SU-DHL-6 (cell line): ENCODE data around the gene LRTM2.

ENCODE experiments used
- H2AFZ ChIP-seq: fragments of 200-600 bp; sonication (generic); 2 replicates; pipeline ENCODE4 v1.6.1; 2014; ENCODE audit warnings: low read depth, mild to moderate bottlenecking, moderate library complexity, mixed read lengths, antibody characterized with exemption, low read length; ENCODE audit not compliant: severe bottlenecking
- H3F3A ChIP-seq: fragments of 200-600 bp; shearing (Covaris generic); 2 replicates; pipeline ENCODE4 v1.6.0; 2016; ENCODE audit warnings: antibody characterized with exemption, mild to moderate bottlenecking; ENCODE audit not compliant: insufficient read depth
- H3K27ac ChIP-seq: fragments of 200-600 bp; sonication (generic); 2 replicates; pipeline ENCODE4 v1.5.1; 2016; ENCODE audit warnings: low read depth, mild to moderate bottlenecking, low read length, moderate library complexity, mixed read lengths
- H3K27me3 ChIP-seq: fragments of 200-600 bp; sonication (generic), shearing (Covaris generic); 2 replicates; pipeline ENCODE4 v1.6.0; 2014; ENCODE audit warnings: mild to moderate bottlenecking, low read length
- H3K36me3 ChIP-seq: fragments of 200-600 bp; sonication (generic); 2 replicates; pipeline ENCODE4 v1.6.1; 2014; ENCODE audit warnings: mild to moderate bottlenecking, low read length, mixed read lengths
- H3K4me2 ChIP-seq: fragments of 300-600, 200-600 bp; shearing (Covaris generic), sonication (generic); 2 replicates; pipeline ENCODE4 v1.6.0; 2014; ENCODE audit warnings: low read length, low read depth, mild to moderate bottlenecking; ENCODE audit not compliant: poor library complexity, severe bottlenecking
- H3K4me3 ChIP-seq: fragments of 200-600 bp; sonication (generic); 2 replicates; pipeline ENCODE4 v1.5.1; 2014; ENCODE audit warnings: antibody characterized with exemption, low read length, mild to moderate bottlenecking, mixed read lengths; ENCODE audit not compliant: insufficient read depth, poor library complexity, severe bottlenecking
- H3K79me2 ChIP-seq: fragments of 200-600 bp; sonication (generic); 2 replicates; pipeline ENCODE4 v1.6.1; 2014; ENCODE audit warnings: mild to moderate bottlenecking, low read length, moderate library complexity; ENCODE audit not compliant: insufficient read depth
- H3K9ac ChIP-seq: fragments of 200-600 bp; sonication (generic); 2 replicates; pipeline ENCODE4 v1.7.0; 2014; ENCODE audit warnings: mild to moderate bottlenecking, low read length
- H3K9me2 ChIP-seq: fragments of 200-600 bp; sonication (generic); replicated peaks from 2 replicates; pipeline ENCODE4 v1.6.1; 2014; ENCODE audit warnings: low read length; ENCODE audit not compliant: insufficient read depth
- H3K9me3 ChIP-seq: fragments of 200-600 bp; sonication (generic); 2 replicates; pipeline ENCODE4 v1.6.1; 2014; ENCODE audit warnings: low read length, mixed read lengths; ENCODE audit not compliant: insufficient read depth
- H4K20me1 ChIP-seq: fragments of 200-600 bp; sonication (generic); 2 replicates; pipeline ENCODE4 v1.6.1; 2014; ENCODE audit warnings: low read depth, mild to moderate bottlenecking, antibody characterized with exemption, low read length, moderate library complexity, mixed read lengths
- CTCF ChIP-seq: fragments of 200-600 bp; sonication (generic); IDR thresholded peaks from one replicate; pipeline ENCODE4 v1.5.1; 2017; ENCODE audit warnings: antibody characterized with exemption, mild to moderate bottlenecking, low read length, moderate library complexity; ENCODE audit not compliant: insufficient read depth, poor library complexity, severe bottlenecking
- EZH2phosphoT487 ChIP-seq: fragments of 200-600 bp; sonication (generic), shearing (Covaris generic); conservative IDR thresholded peaks from 2 replicates; pipeline ENCODE4 v1.6.1; 2018; ENCODE audit warnings: mild to moderate bottlenecking, antibody characterized with exemption, low read length, moderate library complexity, mixed read lengths

Gene LRTM2

GRCh38 chr12:1881301-1881700 lies 60.9 kb downstream of the LRTM2 start:
- Histone ChIP-seq H2AFZ (no peak overlapping the region), H3F3A (no peaks in the 10 kb centered on the region), H3K4me3 (no peak overlapping the region), H4K20me1 (no peaks in the 10 kb centered on the region), H3K9me2 (no peaks in the 10 kb centered on the region), H3K27ac (no peak overlapping the region), H3K36me3 (no peaks in the 10 kb centered on the region), H3K27me3 (no peaks in the 10 kb centered on the region), H3K4me2 (no peak overlapping the region), H3K79me2 (no peaks in the 10 kb centered on the region), H3K9ac (no peak overlapping the region), H3K9me3 (no peaks in the 10 kb centered on the region)
- no peak for TF ChIP-seq EZH2phosphoT487
- TF ChIP-seq CTCF = no peak

GRCh38 chr12:1881936-1882335 lies 61.6 kb downstream of the LRTM2 start:
- no peak overlapping the region for H3K4me2 ChIP-seq
- H4K20me1 ChIP-seq = no peaks in the 10 kb centered on the region
- no peaks in the 10 kb centered on the region for H3F3A ChIP-seq
- H3K27me3 ChIP-seq = no peaks in the 10 kb centered on the region
- no peak overlapping the region for H3K27ac ChIP-seq
- H3K9me3 ChIP-seq = no peaks in the 10 kb centered on the region
- H3K4me3 ChIP-seq = no peak overlapping the region
- H2AFZ ChIP-seq = no peak overlapping the region
- H3K9me2 ChIP-seq = no peaks in the 10 kb centered on the region
- no peak overlapping the region for H3K9ac ChIP-seq
- TF ChIP-seq CTCF (no peak), EZH2phosphoT487 (no peak)
- H3K79me2 ChIP-seq = no peaks in the 10 kb centered on the region
- H3K36me3 ChIP-seq = no peaks in the 10 kb centered on the region

GRCh38 chr12:1882405-1882804 lies 62.0 kb downstream of the LRTM2 start:
- Histone ChIP-seq H3F3A (no peaks in the 10 kb centered on the region), H3K27me3 (no peaks in the 10 kb centered on the region), H3K79me2 (no peaks in the 10 kb centered on the region), H3K36me3 (no peaks in the 10 kb centered on the region), H3K4me3 (no peak overlapping the region), H3K9ac (no peak overlapping the region), H3K9me2 (no peaks in the 10 kb centered on the region), H3K4me2 (no peak overlapping the region), H3K9me3 (no peaks in the 10 kb centered on the region), H2AFZ (no peak overlapping the region), H3K27ac (no peak overlapping the region), H4K20me1 (no peaks in the 10 kb centered on the region)
- no peak for TF ChIP-seq EZH2phosphoT487
- TF ChIP-seq CTCF = no peak
